ENCODE measurements around the gene DSCAM.

The DSCAM gene

DNA sequence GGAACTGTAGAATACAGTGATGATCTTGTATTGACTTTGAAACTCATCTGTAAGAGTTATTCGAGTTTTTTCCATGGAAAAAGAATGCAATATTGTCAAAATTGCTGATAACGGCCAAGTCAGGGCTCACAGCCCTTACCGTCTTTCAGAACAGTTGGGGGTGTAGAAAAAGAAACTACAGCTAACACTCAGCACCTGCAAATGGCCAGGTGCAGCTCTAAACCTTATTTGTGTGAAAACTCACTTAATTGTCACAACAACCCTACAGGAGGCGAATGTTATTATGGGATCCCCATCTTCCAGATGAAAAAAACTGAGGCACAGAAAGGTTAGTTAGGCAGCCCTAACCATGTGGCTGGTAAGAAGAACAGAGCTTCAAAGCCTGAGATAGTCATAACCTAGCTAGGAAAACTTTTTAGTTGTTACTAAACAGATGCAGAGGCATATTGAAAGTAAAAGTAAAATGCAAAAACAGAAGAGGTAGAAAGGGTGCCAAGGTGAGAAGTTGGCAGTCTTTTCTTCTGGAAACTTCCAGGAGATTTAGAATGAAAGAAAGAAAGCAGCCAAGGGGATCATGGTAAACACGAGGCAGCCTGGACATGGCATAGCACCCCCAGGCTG is 76.4 kb downstream of the DSCAM start:
- no peak for DNase-seq (ENCODE audit: low read depth in 2 of 2)

DNA sequence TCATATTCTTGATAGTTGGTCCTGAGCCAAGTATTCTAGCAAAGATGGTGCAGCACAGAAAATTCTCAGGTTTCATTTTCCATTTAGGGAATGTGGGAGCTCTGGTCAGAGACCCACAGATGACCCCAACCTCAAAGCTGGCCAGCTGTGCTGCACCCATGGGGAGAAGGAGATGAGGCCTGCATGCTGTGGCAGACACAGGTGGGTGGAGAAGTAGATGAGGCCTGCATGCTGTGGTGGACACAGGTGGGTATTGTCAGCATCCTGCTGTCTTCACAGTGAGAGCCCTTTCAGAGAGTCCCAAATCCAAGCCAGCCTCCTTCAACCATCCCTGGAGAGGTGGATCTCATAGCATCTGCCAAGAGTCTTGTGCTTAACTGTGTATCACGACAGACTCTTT is 77.7 kb downstream of the DSCAM start:
- DNase-seq (ENCODE audit: low read depth in 2 of 2), result no peak

DNA sequence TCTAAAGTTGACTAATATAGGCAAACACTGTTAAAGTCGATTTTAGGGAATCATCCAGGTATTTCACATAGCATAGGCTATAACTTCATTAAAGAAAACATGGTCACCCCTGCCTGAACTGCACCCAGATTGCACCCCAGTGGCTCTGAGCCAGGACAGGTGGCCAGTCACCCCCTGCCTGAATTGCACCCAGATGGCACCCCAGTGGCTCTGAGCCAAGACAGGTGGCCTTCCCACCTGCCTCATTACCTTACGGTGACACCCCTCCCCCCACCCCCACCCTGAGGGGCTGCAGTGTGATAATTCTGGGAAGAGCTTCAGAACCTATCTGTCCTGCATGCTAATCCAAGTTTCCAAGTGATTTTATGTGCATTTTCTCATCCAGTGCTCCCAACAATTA is 78.9 kb downstream of the DSCAM start:
- no peak for DNase-seq (ENCODE audit: low read depth in 2 of 2)

DNA sequence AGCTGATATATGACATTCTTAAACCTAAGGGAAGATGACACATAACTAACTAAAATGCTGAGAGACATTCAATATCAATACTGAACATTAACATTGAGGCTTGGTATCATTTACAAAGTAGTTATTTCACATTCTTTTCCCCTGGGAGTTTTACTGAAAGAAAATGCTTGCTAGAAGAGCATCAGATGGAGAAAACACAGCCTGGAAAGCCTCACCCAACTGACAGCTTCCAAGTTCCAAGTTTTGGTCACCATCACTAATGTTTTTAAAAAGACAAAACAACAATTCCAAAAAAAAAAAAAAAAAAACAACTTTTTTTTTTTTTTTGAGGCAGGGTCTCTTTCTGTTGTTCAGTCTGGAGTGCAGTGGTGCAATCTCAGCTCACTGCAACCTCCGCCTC is 80.6 kb downstream of the DSCAM start:
- no peak for DNase-seq (ENCODE audit: low read depth in 2 of 2)

DNA sequence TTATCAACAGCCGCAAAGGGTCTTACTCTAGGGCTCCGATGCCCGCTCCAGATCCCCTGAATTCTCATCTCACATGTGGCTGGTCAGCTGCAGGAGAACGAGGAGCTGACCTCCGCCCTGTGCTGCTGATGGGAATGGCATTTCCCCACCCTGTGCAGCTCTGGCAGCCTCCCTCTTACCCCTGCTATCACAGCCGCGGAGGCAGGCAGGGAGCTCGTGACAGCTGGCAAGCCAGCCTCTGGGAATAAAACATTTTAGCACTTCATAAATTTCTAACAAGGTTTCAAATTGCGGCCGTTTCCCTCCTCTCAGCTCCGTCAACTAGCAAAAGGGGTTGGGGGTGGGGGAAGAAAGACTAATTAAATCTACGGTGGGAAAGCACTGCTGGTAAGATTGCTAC is 81.1 kb downstream of the DSCAM start:
- DNase-seq (ENCODE audit: low read depth in 2 of 2), result no peak

DNA sequence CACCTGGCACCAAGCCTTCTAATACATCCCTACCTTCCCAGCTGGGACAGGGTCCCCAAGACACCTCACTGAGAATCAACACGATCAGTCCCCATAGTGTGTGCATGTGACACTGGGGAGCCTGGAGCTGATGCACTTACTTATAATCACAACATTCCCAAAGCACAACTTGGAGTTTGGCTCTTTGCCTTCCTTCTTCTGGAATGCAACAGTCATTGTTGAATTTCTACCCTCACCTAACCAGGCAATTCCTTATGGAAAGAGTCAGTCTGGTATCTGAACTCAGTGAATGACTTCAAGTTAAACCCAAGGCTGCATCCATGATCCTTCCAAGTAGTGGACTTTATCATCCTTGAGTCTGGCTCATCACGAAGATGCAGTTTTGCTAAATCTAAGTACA is 86.1 kb downstream of the DSCAM start:
- no peak for DNase-seq (ENCODE audit: low read depth in 2 of 2)

DNA sequence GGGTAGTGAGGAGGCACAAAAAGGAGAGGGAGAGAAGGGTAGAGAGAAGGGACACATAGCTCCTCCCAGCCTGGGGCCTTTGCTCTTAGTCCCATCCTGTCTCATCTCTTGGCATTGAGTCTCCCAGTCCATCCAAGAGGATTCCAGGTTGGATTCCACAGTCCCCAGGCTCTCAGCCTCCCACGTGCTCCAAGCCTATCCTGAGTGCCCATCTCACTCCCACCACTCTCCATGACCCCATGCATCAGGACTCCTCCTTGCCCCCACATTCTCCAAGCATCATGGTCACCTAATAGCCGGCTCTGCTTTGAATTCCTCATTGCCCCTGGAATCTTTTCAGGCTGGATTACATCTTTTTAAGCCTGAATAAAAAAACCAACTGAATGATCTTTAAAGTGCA is 87.9 kb downstream of the DSCAM start:
- no peak for DNase-seq (ENCODE audit: low read depth in 2 of 2)

DNA sequence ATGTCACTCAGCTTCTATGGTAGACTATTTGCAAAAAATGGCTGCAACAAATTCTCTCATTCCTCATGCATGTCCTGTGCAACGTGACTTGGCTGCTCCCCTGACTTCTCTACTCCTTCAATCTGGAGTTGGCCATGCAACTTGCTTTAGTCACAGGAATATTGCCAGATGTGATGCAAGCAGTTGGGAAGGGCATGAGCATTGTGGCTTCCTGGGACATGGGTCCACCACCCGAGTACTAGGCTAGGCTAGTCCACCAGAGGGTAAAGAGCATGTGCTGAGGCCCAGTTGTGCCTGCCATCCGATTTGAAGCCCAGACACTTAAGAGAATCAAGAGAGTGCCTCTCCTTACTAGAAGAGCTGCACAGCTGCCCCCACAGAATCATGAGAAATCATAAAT is 89.6 kb downstream of the DSCAM start:
- DNase-seq (ENCODE audit: low read depth in 2 of 2), result no peak

DNA sequence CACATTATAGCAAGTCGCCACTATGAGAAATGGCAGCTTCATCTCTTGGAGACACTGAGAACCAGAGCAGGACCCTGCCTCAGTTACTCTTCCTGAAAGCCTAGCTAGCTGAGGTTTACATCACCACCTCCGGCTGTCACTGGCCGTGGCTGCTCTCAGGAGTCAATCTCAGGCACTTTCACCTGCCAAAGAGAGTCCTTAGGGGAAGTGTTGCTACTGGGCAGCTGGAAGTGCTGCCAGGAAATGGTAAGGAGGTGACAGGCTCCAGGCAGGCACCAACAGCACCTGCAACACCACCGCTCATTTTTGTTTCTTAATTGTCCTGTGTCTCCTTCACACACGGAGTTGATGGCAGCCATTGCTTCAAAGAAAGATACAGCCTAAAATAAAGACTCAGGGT is 92.5 kb downstream of the DSCAM start:
- no peak for DNase-seq (ENCODE audit: low read depth in 2 of 2)

DNA sequence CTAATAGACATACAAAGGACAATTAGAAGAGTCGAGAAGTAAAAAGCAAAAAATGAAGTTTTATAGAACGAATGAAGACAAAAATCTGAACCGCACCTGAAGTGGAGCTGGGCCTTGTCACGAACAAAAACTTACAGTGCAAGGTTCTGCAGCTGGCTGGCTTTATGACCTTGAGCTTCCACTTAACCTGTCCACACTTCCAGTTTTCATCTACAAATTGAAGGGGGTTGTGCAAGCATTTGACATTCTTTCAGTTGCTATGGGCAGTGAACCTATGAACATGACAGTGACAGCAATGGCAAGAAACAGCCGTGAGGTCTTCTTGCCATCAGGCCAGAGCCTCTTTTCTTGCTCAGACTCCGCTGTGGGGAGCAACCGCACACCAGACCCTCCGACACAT is 93.2 kb downstream of the DSCAM start:
- no peak for DNase-seq (ENCODE audit: low read depth in 2 of 2)

DNA sequence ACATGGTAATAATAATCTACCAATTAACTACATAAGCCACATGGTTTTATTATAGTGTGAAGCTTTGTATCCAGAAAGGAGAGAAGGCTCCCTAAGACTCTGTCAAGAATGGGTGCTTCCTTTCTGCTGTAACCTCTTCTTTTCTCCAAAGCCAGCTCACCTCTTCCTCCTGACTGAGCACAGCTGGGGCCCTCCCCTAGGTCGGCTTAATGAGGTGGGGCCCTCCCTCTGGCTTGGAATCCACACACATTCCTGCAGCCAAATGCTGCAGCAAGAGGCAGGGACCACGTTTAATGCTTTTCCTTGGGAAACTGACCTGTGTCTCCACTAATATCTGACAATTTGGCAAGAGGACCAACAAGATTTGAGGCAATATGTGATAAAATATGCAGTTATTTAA is 94.8 kb downstream of the DSCAM start:
- no peak for DNase-seq (ENCODE audit: low read depth in 2 of 2)

DNA sequence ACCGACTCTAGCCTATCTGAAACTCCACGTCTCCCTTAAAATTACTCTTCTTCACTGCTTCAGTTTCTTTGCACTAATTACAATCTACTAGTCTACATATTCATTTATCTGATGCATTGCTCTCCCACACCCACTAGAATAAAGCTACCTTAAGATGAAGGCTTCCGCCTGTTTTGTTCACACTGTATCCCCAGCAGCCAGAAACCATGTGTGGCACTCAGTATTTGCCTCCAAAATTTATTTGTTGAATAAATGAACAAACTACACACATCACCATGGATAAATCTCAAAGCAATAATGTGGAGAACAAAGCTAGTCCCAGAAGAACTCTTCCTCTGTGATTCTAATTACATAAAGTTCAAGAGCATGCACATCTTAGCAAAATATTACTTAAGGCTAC is 95.7 kb downstream of the DSCAM start:
- no peak for DNase-seq (ENCODE audit: low read depth in 2 of 2)

DNA sequence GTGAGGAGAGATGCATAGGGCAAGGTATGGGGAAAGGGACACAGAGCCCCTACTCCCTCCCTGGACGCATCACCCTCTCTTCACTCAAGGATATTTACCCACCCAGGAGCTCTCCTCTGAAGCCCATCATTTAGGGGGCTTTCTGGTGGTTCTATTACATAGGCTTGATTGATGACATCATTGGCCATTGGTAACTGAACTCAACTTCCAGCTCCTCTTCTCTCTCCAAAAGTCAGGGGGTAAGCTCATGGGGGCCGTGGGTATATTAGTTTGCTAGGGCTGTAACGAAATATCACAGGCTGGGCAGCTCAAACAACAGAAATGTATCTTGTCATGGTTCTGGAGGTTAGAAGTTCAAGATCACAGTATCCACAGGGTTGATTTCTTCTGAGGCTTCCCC is 110.8 kb downstream of the DSCAM start:
- DNase-seq (ENCODE audit: low read depth in 2 of 2), result no peak

DNA sequence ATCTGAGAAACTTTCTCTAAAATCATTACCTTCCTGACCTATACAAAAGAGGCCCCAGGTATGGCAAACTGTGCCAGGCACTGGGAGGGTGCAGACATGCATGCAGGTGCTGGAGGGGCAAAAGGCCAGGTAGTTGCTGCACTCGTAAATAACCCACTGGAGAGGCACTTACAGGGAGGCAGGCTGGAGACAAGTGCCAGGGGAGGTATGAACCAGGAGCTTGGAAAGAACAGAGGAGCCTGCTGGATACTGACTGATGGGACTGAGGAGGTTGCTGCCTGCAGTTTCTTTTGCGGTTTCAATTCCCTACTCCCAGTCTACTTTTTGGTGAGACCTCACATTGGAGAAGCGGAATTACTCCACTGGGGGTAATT is 113.9 kb downstream of the DSCAM start:
- no peak for DNase-seq (ENCODE audit: low read depth in 2 of 2)

DNA sequence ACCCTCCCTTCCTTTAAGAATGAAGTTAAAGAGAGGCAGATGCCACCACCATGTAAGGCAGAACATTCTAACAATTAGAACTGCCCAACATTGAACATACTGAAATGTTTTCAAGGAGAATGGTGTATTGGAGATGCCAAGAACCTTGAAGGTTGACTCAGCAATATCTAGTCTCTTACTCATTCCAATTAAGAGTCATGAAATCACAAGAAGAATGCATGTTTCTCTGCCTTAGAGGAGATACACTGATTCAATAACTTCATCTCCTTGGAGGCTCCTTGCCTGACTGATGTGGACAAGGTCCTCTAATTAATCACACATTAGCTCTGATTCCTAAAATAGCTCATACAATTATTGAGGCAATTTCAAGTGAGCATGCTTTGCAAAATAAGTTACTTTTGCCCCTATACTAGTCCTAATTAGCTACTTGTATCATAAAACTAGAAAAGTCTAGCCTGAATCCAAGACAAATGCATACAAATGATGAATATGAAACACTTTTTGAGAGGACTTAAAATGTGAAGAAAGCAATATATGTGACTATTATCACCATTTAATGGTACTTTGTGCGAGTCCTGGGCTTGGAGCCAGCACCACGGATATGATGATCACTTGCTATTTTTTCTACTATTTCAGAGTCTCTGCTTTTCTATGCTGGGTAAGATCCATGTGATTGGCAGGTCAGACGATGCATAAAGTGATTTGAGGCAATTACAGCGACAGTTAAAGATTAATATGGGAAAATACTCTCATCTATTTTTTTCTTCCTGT is 114.5 kb downstream of the DSCAM start:
- no peak for DNase-seq (ENCODE audit: low read depth in 2 of 2)

DNA sequence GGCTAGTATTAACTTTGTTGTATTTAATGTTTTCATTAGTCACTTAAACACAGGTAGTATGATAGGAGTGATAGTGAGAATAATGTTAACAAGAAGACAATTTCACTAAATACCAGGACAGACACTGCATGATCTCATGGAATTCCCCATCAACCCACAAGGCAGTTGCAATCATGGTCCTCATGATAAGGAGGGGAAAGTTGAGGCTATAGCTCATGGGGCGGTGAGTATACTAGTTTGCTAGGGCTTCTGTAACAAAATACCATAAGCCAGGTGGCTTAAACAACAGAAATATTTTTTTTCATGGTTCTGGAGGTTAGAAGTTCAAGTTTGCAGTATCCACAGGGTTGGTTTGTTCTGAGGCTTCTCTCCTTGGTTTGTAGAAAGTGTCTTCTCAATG is 115.8 kb downstream of the DSCAM start:
- no peak for DNase-seq (ENCODE audit: low read depth in 2 of 2)

DNA sequence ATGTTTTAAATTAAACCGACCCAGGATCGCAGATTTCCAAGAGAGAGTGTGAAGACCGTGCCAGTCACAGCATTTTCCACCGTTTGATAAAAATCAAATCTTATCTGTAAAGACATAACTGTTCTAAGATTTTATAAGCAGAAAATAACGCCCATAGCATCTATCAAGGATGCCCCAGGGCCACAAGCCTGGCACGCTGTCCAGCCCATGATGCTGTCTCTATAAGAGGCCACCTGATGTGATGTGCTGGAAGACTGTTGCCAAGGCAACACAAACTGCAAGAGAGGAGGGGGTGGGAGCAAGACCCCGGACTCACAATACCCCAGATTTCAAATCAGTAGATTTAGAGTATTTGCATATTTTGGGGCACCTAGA is 116.5 kb downstream of the DSCAM start:
- no peak for DNase-seq (ENCODE audit: low read depth in 2 of 2)

DNA sequence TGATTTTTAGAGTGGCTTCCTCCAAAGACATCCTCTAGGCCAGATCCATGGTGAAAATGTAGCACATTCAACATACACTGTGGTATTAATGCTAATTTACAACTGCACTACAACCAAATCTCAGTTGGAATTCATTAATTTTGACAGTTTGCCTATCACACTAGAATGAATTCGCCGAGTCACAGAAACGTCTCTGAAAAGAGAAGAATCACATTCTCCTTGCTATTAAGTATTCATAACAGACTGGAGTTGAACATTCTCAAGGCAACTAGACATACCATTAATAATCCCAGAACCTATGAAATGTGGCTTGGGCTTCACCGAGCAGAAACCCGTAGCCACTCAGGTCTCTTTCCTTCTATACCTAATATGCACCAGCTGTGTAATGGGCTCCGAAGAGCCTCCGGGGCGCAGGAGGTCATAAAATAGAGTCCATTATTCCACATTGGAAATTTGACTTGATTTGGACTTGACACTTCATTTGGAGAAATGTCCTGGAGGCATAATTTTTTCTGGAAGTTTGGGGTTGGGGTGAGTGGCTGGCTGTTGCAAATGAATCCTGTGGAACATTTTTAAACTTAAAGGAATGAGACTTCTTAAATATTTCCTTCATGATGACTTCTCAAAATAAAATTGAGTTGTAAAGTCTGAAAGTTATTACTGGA is 117.1 kb downstream of the DSCAM start:
- DNase-seq (ENCODE audit: low read depth in 2 of 2), result no peak

DNA sequence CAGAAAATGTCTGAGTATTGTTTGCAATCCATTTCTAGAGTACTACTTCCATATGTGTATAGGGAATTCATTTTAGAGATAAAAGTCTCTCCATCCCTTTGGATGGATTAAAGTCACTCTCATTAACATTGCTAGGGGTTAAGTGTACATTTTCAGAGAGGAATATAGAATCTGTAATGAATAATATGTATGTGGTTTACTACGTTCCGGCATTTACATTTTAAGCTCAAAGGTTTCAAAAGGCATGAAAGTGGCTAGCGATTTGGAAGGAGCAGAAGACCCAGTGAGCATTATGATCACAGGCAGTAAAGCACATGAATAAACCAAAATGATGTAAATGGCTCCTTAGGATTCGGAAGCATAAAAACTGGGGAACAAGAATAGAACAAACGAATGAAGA is 123.0 kb downstream of the DSCAM start:
- DNase-seq (ENCODE audit: low read depth in 2 of 2), result no peak

DNA sequence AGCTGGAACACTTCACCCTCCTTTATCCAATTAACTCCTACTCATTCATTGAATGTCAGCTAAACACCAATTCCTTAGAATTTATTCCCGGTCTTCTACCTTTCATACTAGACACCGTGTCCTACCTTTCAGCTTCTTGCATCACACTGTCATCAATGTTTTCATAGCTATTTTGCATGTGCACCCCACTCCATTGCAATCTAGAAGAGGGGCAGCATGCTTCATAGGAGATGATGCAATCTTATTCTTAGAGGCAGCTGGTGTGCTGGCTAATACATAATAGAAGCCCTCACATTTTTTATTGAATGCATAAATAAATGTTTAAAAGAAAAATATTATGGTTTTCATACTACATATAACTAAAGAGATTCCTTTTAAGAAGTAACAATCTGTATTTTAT is 123.6 kb downstream of the DSCAM start:
- DNase-seq (ENCODE audit: low read depth in 2 of 2), result no peak

DNA sequence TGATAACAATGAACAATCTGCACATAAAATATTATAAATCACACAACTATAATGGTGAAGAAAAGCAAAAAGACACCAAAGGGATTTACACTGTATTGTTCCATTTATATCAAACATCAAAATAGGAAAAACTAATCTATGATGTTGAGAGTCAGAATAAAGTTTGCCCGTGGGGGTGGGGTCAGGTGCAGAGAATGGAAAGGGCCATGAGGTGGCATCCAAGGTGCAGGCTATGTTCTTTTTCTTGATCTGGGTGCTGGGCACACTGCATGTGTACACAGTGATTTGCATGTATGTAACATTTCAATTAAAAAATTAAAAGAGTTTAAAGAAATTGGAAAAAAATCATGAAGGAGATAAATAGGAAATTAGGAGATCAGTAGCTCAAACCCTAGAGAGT is 127.3 kb downstream of the DSCAM start:
- no peak for DNase-seq (ENCODE audit: low read depth in 2 of 2)

DNA sequence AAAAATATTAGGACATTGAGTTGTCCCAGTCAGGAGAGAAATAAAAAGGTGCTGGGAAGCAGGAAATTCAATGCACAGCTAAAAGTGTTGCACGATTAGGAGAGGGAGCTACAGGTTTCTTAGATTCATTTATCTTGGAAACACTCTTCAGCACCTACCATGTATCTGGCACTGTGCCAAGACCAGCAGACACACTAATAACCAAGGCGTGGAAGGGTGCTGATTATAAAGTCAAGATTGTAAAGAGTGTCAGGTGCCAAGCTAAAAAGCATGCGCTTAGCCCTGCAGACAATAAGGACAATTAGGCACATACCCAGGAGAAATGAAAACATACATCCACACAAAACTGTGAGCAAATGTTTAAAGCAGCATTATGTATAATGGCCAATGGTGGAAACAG is 129.9 kb downstream of the DSCAM start:
- DNase-seq (ENCODE audit: low read depth in 2 of 2), result no peak

DNA sequence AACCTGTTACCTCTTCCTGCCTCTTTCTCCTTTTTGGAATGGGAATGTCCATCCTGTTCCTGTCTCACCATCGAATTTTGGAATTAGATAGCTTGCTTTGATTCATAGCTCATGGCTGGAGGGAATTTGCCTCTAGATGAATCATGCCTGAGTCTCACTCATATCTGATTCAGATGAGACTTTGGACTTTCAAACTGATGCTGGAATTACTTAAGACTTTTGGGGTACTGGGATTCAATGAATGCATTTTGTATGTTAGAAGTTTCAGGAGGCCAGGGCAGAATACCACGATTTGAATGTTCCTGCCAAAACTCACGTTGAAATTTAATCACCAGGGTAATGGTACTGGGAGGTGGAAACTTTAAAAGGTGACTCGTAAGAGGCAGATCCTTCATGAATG is 132.4 kb downstream of the DSCAM start:
- no peak for DNase-seq (ENCODE audit: low read depth in 2 of 2)
